ENCODE results near the gene NOS3.
"Not testable (repeated sequence)": the region's sequence is repeated elsewhere in the genome, so short reads cannot be mapped to it uniquely, and the experiment has no call there.

Gene NOS3

DNA sequence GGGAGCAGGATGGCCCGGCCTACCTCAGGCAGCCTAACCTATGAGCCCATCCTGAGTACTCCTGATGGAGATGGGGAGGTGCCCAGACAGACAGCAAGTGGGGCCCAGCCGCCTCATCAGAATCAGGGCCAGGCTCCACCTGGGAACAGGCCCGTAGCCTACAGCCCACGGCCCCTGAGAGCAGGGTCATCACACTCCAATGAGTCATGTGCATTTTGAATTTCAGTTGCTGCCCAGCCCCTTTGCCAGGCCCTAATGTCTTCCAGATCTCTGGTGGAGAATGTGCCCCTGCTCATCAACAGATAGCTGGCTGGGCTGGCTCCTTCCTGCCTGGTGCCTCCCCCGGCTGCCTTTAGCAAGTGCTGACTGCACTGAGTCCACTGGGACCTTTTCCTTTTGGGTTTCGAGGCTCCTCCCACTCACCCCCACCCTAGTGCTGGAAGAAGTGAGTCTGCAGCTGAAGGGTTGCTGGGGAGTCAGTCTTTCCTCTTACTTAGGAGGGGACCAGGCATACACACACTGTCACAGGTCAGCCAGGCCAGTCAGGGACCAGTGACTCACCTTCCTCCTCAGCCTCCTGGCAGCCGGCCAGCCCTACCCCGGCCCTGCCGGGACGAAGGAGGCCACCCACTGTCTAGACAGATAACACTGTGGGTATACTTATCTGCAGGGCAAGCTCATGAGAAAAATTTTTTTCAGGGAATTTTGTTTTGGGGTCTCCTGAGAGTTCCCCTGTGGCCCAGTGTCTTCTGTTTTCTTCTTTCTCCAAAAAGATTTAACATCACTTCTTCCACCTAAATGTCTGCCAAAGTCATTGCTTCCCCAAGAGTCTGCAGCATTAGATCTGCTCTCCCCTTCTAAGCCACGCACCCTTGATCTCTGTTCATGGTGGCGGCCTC, 48.4 kb downstream of the NOS3 start:
- Histone ChIP-seq H3K27me3 (ENCODE audit: control insufficient read depth, insufficient read depth, low read length) (no peaks in the 10 kb centered on the region), H3K27ac (ENCODE audit: low read depth, low read length) (no peak overlapping the region), H3K9ac (ENCODE audit: low read length) (no peak overlapping the region), H3K4me3 (ENCODE audit: low read length) (no peak overlapping the region), H3K4me1 (ENCODE audit: control insufficient read depth, insufficient read depth, low read length) (no peaks in the 10 kb centered on the region), H3K36me3 (ENCODE audit: control insufficient read depth, insufficient read depth, low read length) (peaks cover 17% of the 10 kb centered on the region)

DNA sequence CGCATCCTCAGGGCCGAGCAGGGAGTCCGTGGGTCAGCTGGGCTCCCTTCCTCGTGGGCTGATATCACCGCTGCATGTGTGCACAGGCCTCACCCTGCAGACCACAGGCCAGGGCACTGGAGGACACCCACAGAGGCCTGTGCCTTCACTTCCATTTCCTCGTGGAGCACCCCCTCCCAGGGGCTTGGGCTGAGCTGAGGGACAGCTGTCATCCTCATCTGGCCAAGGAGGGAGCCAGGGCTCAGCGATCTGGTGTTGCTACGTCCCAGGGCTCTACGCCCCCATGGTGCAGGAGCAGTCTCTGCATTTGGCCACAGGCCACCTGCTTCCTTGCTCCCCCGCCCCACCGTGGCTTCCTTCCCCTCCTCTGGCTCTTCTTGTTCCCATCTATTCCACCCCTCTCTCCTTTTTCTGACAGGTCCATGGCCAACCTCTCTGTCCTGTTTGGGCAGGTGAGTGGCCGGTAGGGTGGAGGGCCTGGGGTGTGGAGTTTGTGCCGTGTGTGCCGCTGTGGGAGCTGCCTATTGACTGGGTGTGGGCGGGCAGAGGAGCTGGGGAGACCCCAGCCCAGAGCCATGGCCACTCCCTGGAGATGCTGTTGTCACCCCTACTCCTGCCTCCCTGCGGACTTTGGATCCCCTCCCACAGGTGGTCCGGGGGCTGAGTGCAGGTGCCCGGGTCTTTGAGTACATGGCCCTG, 49.2 kb downstream of the NOS3 start:
- H3K27ac ChIP-seq (ENCODE audit: low read depth, low read length) = no peak overlapping the region
- H3K27me3 ChIP-seq (ENCODE audit: control insufficient read depth, insufficient read depth, low read length) = no peaks in the 10 kb centered on the region

DNA sequence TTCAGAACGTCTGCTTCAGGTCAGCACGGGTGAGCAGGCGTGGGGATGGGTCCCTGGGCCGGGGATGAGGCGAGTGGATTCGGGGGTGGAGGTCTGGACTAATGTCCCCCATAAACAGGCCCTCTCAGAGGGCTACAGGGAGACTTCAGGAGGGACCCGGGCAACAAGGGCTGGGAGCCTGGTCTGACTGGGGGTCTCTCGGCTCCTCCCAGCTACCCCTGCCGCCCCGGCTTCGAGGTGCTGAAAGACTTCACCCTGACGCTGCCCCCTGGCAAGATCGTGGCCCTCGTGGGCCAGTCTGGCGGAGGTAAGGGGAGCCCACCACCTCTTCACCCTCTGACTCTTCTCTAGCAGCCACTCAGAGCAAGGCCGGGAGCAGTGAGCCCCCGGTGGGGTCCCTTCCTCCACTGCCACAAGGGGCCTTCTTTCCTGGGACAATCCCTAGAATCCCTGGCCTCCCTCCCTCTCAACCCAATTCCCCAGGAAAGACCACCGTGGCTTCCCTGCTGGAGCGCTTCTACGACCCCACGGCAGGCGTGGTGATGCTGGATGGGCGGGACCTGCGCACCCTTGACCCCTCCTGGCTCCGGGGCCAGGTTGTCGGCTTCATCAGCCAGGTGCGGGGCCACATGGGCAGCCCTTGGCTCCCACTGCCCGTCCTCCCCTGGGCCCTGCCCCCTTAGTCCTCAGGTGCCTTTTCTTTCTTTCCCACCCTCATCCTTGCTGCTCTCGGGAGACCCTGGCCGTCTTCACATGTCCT, 50.0 kb downstream of the NOS3 start:
- H3K4me1 ChIP-seq (ENCODE audit: control insufficient read depth, insufficient read depth, low read length) = no peaks in the 10 kb centered on the region
- no peak overlapping the region for H3K4me3 ChIP-seq (ENCODE audit: low read length)
- no peaks in the 10 kb centered on the region for H3K27me3 ChIP-seq (ENCODE audit: control insufficient read depth, insufficient read depth, low read length)
- peaks cover 4% of the 10 kb centered on the region for H3K36me3 ChIP-seq (ENCODE audit: control insufficient read depth, insufficient read depth, low read length)
- H3K9ac ChIP-seq (ENCODE audit: low read length) = no peak overlapping the region
- H3K27ac ChIP-seq (ENCODE audit: low read depth, low read length) = no peak overlapping the region

More for the DNA sequence above, 49.2 kb downstream of the NOS3 start:
- Histone ChIP-seq H3K9ac (ENCODE audit: low read length) (no peak overlapping the region), H3K36me3 (ENCODE audit: control insufficient read depth, insufficient read depth, low read length) (peaks cover 10% of the 10 kb centered on the region), H3K4me3 (ENCODE audit: low read length) (no peak overlapping the region), H3K4me1 (ENCODE audit: control insufficient read depth, insufficient read depth, low read length) (no peaks in the 10 kb centered on the region)

DNA sequence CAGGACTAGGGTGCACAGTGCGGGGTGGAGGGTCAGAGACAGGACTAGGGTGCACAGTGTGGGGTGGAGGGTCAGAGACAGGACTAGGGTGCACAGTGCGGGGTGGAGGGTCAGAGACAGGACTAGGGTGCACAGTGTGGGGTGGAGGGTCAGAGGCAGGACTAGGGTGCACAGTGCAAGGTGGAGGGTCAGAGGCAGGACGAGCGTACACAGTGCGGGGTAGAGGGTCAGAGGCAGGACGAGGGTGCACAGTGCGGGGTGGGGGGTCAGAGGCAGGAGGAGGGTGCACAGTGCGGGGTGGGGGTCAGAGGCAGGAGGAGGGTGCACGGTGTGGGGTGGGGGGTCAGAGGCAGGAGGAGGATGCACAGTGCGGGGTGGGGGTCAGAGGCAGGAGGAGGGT, 52.6 kb downstream of the NOS3 start:
- not testable (repeated sequence) for H3K27me3 ChIP-seq (ENCODE audit: control insufficient read depth, insufficient read depth, low read length); H3K9ac ChIP-seq (ENCODE audit: low read length); H3K4me3 ChIP-seq (ENCODE audit: low read length); H3K27ac ChIP-seq (ENCODE audit: low read depth, low read length); H3K4me1 ChIP-seq (ENCODE audit: control insufficient read depth, insufficient read depth, low read length); H3K36me3 ChIP-seq (ENCODE audit: control insufficient read depth, insufficient read depth, low read length)

DNA sequence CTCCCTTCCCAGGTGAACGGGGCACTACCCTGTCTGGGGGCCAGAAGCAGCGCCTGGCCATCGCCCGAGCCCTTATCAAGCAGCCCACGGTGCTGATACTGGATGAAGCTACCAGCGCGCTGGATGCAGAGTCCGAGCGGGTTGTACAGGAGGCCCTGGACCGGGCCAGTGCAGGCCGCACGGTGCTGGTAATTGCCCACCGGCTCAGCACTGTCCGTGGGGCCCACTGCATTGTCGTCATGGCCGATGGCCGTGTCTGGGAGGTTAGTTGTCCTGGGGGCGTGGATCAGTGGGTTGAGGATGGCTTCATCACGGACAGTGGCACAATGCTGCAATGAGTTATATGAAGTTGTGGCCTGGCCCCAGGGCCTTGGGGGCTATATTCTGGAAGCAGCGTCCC, 53.1 kb downstream of the NOS3 start:
- peaks cover 7% of the 10 kb centered on the region for H3K36me3 ChIP-seq (ENCODE audit: control insufficient read depth, insufficient read depth, low read length)
- H3K4me1 ChIP-seq (ENCODE audit: control insufficient read depth, insufficient read depth, low read length) = peaks cover 2% of the 10 kb centered on the region
- H3K27me3 ChIP-seq (ENCODE audit: control insufficient read depth, insufficient read depth, low read length) = no peaks in the 10 kb centered on the region
- H3K27ac ChIP-seq (ENCODE audit: low read depth, low read length) = no peak overlapping the region
- H3K4me3 ChIP-seq (ENCODE audit: low read length) = no peak overlapping the region
- no peak overlapping the region for H3K9ac ChIP-seq (ENCODE audit: low read length)

DNA sequence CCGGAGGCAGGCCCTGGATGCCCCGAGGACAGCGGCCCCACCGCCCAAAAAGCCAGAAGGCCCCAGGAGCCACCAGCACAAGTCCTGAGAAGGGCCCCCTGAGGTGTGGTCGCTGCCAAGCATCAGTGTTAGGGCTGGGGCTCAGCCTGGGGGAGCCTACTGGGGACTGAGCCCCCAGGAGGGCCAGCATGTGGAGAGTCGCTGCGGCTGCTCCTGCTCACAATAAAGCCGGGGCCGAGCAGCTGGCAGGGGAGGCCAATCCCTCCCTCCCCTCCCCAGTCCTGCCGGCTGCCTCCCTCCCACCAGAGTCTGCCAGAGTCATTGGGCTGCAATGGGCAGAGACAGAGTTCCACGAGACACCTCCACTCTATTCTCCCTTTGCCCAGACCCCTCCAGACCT, 54.4 kb downstream of the NOS3 start:
- Histone ChIP-seq H3K27me3 (ENCODE audit: control insufficient read depth, insufficient read depth, low read length) (no peaks in the 10 kb centered on the region), H3K4me1 (ENCODE audit: control insufficient read depth, insufficient read depth, low read length) (peaks cover 2% of the 10 kb centered on the region), H3K9ac (ENCODE audit: low read length) (no peak overlapping the region), H3K36me3 (ENCODE audit: control insufficient read depth, insufficient read depth, low read length) (peaks cover 7% of the 10 kb centered on the region), H3K4me3 (ENCODE audit: low read length) (no peak overlapping the region), H3K27ac (ENCODE audit: low read depth, low read length) (no peak overlapping the region)

DNA sequence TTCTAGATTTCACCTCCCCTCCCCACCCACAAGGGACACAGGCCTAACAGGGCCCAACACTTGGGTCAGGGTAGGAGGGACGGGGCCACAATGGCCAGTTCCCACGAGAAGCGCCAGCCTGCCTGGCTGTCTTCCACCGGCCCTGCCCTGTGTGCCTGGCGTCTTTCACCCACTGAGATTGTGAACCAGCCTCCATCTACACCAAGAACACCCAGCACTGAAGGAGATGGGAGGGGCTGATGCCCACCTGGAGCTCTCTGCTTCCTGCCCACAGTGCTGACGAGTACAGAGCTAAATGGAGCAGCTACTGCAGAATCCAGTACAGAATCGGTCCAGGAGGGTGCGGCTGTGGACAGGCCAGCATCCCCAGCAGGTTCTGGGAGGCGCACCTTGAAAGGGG, 55.1 kb downstream of the NOS3 start:
- Histone ChIP-seq H3K27ac (ENCODE audit: low read depth, low read length) (no peak overlapping the region), H3K4me1 (ENCODE audit: control insufficient read depth, insufficient read depth, low read length) (peaks cover 2% of the 10 kb centered on the region), H3K4me3 (ENCODE audit: low read length) (no peak overlapping the region), H3K27me3 (ENCODE audit: control insufficient read depth, insufficient read depth, low read length) (no peaks in the 10 kb centered on the region), H3K36me3 (ENCODE audit: control insufficient read depth, insufficient read depth, low read length) (peaks cover 7% of the 10 kb centered on the region), H3K9ac (ENCODE audit: low read length) (no peak overlapping the region)

DNA sequence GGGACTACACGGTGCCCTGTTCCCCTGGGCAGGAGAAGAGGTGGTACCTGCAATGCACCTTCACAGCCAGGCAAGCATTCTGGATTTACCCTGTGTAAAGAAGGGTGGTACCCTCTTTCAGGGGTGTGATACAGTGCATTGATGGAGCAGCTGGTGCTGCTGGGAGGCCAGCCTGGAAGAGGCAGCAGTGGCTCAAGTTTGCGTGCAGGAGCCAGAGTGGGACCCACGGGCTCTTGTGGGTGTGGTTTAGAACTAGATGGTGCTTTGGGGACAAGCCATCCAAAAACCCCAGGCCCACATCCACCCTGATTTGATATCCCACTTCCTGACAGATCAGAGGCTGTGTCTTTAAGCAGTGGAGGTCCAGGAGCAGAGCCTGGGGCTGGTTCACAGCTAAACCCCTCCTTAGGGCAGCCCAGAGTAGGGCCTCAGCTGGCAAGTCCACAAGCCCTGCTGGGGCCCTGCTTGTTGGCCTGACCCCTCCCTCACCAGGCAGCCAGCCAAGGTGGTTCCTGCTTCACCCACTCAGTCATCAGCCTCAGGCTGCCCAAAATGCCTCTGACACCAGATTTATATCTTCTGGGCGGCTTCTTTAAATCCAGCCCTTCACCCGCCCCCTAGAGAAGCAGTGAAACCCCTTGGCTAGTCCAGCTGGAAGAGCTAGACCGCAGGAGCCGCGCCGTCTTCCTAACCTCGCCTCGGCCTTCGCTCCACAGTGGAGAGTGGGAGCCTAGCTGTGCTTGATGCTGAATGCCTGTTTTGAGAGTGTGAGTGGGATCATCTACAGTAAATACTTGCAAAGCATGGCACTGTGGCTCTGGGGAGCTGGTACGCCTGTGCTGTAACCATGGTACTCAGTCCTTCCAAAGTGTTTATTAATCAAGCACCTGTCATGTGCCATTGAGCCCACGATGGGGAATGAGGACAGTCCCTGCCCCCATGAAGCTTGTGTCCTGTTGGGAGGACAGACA, 56.1 kb downstream of the NOS3 start:
- Histone ChIP-seq H3K36me3 (ENCODE audit: control insufficient read depth, insufficient read depth, low read length) (peaks cover 2% of the 10 kb centered on the region), H3K4me1 (ENCODE audit: control insufficient read depth, insufficient read depth, low read length) (peaks cover 2% of the 10 kb centered on the region), H3K4me3 (ENCODE audit: low read length) (no peak overlapping the region), H3K9ac (ENCODE audit: low read length) (no peak overlapping the region), H3K27ac (ENCODE audit: low read depth, low read length) (no peak overlapping the region), H3K27me3 (ENCODE audit: control insufficient read depth, insufficient read depth, low read length) (no peaks in the 10 kb centered on the region)

- H3K9ac ChIP-seq (ENCODE audit: low read length) = no peak within 1 kb of the TSS
- no peak within 1 kb of the TSS for H3K27ac ChIP-seq (ENCODE audit: low read depth, low read length)
- H3K36me3 ChIP-seq (ENCODE audit: control insufficient read depth, insufficient read depth, low read length) = peaks cover 2% of the 10 kb centered on the region
- H3K4me1 ChIP-seq (ENCODE audit: control insufficient read depth, insufficient read depth, low read length) = peaks cover 2% of the 10 kb centered on the region
- no peaks in the 10 kb centered on the region for H3K27me3 ChIP-seq (ENCODE audit: control insufficient read depth, insufficient read depth, low read length)
- H3K4me3 ChIP-seq (ENCODE audit: low read length) = no peak within 1 kb of the TSS
These were observed 57.4 kb downstream of the NOS3 start, which contains the start of gene ASIC3 for GRCh38 chr7:151047976-151048815. Gene ASIC3 (plus strand): TSS chr7:151048531. CDS start chr7:151048886, 355 bp downstream.

DNA sequence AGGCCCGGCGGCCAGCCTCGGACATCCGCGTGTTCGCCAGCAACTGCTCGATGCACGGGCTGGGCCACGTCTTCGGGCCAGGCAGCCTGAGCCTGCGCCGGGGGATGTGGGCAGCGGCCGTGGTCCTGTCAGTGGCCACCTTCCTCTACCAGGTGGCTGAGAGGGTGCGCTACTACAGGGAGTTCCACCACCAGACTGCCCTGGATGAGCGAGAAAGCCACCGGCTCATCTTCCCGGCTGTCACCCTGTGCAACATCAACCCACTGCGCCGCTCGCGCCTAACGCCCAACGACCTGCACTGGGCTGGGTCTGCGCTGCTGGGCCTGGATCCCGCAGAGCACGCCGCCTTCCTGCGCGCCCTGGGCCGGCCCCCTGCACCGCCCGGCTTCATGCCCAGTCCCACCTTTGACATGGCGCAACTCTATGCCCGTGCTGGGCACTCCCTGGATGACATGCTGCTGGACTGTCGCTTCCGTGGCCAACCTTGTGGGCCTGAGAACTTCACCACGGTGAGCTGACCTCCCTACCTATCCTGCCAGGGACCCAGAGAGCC, 58.2 kb downstream of the NOS3 start:
- Histone ChIP-seq H3K4me3 (ENCODE audit: low read length) (no peak overlapping the region), H3K36me3 (ENCODE audit: control insufficient read depth, insufficient read depth, low read length) (peaks cover 2% of the 10 kb centered on the region), H3K4me1 (ENCODE audit: control insufficient read depth, insufficient read depth, low read length) (peaks cover 2% of the 10 kb centered on the region), H3K27ac (ENCODE audit: low read depth, low read length) (no peak overlapping the region), H3K27me3 (ENCODE audit: control insufficient read depth, insufficient read depth, low read length) (no peaks in the 10 kb centered on the region), H3K9ac (ENCODE audit: low read length) (no peak overlapping the region)

DNA sequence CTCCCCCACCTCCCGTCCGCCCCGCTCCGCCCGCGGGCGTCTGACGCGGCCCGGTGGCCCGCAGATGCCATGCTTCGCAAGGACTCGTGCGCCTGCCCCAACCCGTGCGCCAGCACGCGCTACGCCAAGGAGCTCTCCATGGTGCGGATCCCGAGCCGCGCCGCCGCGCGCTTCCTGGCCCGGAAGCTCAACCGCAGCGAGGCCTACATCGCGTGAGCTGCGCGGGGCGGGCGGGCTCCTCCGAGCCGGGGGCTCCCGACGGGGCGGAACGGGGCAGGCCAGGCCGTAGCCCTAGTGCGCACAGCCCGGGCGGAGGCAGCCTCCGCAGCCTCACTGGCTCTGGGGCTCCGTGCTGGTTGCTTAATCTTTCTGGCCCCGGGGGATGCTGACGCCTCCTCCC, 60.3 kb downstream of the NOS3 start:
- Histone ChIP-seq H3K36me3 (ENCODE audit: control insufficient read depth, insufficient read depth, low read length) (peaks cover 2% of the 10 kb centered on the region), H3K27me3 (ENCODE audit: control insufficient read depth, insufficient read depth, low read length) (no peaks in the 10 kb centered on the region), H3K27ac (ENCODE audit: low read depth, low read length) (no peak overlapping the region), H3K4me1 (ENCODE audit: control insufficient read depth, insufficient read depth, low read length) (peaks cover 2% of the 10 kb centered on the region), H3K4me3 (ENCODE audit: low read length) (no peak overlapping the region), H3K9ac (ENCODE audit: low read length) (no peak overlapping the region)

Measured in rectal smooth muscle tissue (tissue), 1 donor.